ENCODE data around the gene MFAP5. TPM values are rescaled to one million over a fixed set of nuclear protein-coding genes. Genes with fewer than 3 reads are reported as not detected.

The MFAP5 gene
- total RNA-seq, 2 donors from 2014 or later: 4.6 to 12.1 TPM

DNA sequence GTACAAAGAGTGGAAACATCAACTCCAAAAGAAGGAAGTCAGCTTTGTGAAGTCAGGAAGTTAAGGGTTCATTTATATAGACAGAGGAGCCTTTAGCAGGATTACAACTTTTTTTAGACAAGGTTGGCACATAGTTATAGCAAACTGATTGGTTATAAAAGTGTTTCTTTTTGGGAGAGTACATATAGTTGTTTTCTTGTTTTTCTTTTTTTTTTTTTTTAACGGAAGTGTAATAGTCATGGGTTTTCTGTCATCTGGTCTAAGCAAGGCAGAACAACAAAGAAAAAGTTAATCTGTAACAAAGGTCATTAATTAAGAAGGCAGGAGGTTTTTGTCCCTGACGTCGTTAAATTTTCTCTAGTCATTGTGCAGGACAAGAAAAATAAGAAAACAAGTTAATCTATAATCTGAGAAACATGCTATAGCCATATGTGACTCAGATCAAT lies 13.0 kb upstream of the MFAP5 start:
- H3K36me3 ChIP-seq: no peaks in the 10 kb centered on the region
- intact Hi-C loops (cut with DNase I): no loop called here
- no peak overlapping the region for H3K9ac ChIP-seq (ENCODE audit: low read depth in 2 of 2, low read length in 2 of 2)
- no peaks in the 10 kb centered on the region for H3K4me1 ChIP-seq
- no peak overlapping the region for H3K27ac ChIP-seq
- TF ChIP-seq, protein P1, sequence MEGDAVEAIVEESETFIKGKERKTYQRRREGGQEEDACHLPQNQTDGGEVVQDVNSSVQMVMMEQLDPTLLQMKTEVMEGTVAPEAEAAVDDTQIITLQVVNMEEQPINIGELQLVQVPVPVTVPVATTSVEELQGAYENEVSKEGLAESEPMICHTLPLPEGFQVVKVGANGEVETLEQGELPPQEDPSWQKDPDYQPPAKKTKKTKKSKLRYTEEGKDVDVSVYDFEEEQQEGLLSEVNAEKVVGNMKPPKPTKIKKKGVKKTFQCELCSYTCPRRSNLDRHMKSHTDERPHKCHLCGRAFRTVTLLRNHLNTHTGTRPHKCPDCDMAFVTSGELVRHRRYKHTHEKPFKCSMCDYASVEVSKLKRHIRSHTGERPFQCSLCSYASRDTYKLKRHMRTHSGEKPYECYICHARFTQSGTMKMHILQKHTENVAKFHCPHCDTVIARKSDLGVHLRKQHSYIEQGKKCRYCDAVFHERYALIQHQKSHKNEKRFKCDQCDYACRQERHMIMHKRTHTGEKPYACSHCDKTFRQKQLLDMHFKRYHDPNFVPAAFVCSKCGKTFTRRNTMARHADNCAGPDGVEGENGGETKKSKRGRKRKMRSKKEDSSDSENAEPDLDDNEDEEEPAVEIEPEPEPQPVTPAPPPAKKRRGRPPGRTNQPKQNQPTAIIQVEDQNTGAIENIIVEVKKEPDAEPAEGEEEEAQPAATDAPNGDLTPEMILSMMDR (IDR thresholded peaks at IDR 0.05): no peak
- no peak overlapping the region for H3K4me3 ChIP-seq
- no peak for DNase-seq
- H3K27me3 ChIP-seq: no peaks in the 10 kb centered on the region
- no peaks in the 10 kb centered on the region for H3K9me3 ChIP-seq

DNA sequence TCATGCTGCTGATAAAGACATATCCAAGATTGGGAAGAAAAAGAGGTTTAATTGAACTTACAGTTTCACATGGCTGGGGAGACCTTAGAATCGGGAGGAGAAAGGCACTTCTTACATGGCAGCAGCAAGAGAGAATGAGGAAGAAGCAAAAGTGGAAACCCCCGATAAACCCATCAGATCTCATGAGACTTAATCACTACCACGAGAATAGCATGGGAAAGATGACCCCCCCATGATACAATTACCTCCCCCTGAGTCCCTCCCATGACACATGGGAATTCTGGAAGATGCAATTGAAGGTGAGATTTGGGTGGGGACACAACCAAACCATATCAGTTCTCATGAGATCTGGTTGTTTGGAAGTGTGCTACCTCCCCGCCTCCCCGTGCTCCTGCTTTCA lies 9.8 kb upstream of the MFAP5 start:
- Histone ChIP-seq H3K9me3 (no peaks in the 10 kb centered on the region), H3K4me3 (no peak overlapping the region), H3K36me3 (no peaks in the 10 kb centered on the region), H3K4me1 (no peaks in the 10 kb centered on the region), H3K27me3 (no peaks in the 10 kb centered on the region), H3K9ac (ENCODE audit: low read depth in 2 of 2, low read length in 2 of 2) (no peak overlapping the region), H3K27ac (no peak overlapping the region)
- TF ChIP-seq, protein P1 (IDR thresholded peaks at IDR 0.05): no peak
- intact Hi-C loops (cut with DNase I): no loop called here
- no peak for DNase-seq

DNA sequence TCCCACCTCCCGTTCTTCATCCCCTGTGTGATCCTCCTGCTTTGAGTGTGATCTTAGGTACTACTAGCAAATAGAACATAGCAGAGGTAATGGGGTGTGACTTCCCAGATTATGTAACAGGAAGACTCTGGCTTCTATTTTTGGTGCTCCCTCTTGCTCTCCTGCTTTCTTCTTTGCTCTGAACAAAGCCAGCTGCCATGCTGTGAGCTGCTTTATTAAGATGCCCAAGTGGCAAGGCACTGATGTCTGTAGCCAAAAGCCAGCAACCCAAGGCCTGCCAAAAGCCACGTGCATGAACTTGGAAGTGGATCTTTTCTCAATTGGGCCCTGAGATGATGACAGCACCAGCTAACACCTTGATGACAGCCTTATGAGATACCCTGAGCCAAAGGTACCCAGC lies 5.8 kb upstream of the MFAP5 start:
- Histone ChIP-seq H3K4me3 (no peak overlapping the region), H3K4me1 (no peaks in the 10 kb centered on the region), H3K27me3 (no peaks in the 10 kb centered on the region), H3K36me3 (no peaks in the 10 kb centered on the region), H3K27ac (no peak overlapping the region), H3K9ac (ENCODE audit: low read depth in 2 of 2, low read length in 2 of 2) (no peak overlapping the region), H3K9me3 (no peaks in the 10 kb centered on the region)
- DNase-seq: no peak
- TF ChIP-seq, protein P1 (IDR thresholded peaks at IDR 0.05): no peak
- intact Hi-C loops (cut with DNase I): no loop called here

DNA sequence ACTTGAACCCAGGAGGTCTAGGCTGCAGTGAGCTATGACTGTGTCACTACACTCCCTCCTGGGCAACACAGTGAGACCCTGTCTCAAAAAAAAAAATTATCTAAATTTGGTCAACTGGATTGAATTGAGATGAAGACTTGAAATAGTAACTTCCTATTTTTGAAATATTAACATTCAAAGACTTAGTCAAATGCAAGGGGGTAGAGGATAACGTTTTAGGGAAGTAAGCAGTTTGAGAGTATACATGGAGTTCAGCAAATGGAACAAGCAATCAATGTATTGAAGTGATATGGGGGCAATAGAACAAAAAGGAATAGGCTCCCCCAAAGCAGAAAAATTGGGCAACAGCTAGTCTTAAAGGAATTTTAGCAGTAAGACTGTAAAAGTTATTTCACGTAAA lies 4.6 kb upstream of the MFAP5 start:
- Histone ChIP-seq H3K4me1 (no peaks in the 10 kb centered on the region), H3K4me3 (no peak overlapping the region), H3K9me3 (no peaks in the 10 kb centered on the region), H3K27me3 (no peaks in the 10 kb centered on the region), H3K27ac (no peak overlapping the region), H3K36me3 (no peaks in the 10 kb centered on the region), H3K9ac (ENCODE audit: low read depth in 2 of 2, low read length in 2 of 2) (no peak overlapping the region)
- intact Hi-C loops (cut with DNase I): no loop called here
- DNase-seq: no peak
- TF ChIP-seq, protein P1 (IDR thresholded peaks at IDR 0.05): no peak

DNA sequence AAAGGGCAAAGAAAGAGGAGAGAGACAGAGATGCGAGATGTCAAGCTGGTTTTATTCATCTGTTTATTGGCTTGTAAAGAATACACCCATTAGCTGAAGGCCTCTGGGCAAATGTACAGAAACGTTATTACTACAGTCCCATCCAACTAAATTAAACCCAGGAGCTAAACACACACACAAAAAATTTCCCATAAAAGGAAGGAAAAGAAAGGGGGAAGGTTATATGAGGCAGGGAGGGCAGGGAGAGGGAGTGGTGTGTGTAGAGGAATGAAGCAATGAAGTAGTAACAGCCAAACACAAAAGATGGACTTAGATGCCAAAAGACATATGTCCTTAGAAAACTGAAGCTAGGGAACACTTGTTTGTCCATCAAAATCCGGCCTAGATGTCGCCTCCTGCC lies 3.1 kb upstream of the MFAP5 start:
- Histone ChIP-seq H3K4me1 (no peaks in the 10 kb centered on the region), H3K4me3 (no peak overlapping the region), H3K9me3 (no peaks in the 10 kb centered on the region), H3K27me3 (no peaks in the 10 kb centered on the region), H3K27ac (no peak overlapping the region), H3K9ac (ENCODE audit: low read depth in 2 of 2, low read length in 2 of 2) (no peak overlapping the region), H3K36me3 (no peaks in the 10 kb centered on the region)
- intact Hi-C loops (cut with DNase I): no loop called here
- DNase-seq: no peak
- TF ChIP-seq, protein P1 (IDR thresholded peaks at IDR 0.05): no peak
